ENCODE results near the gene IFNK.

The IFNK gene

DNA sequence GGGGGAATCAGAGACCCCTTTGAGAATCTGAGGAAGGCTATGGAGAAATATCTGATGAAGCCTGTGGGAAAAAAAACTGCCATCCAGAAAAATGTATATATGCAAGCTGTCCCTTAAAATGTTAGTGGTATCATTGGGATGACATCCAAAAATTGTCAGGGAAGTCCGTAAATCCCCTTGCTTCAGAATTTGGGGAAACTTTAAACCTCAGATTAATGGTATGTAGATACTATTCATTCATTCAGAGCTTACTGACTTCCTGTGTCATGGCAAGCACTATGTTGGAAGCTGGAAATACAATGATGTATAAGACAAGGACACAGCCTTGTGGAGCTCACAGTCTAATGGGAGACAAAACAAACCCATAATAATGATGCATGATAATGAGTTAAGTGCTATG, 16.4 kb downstream of the IFNK start:
- Histone ChIP-seq H3K9me3 (ENCODE audit: control insufficient read depth, low read length) (no peaks in the 10 kb centered on the region), H3K36me3 (ENCODE audit: control insufficient read depth, insufficient read depth, low read length, severe bottlenecking) (peaks cover 4% of the 10 kb centered on the region)
- no peak for DNase-seq (ENCODE audit: low read depth)

DNA sequence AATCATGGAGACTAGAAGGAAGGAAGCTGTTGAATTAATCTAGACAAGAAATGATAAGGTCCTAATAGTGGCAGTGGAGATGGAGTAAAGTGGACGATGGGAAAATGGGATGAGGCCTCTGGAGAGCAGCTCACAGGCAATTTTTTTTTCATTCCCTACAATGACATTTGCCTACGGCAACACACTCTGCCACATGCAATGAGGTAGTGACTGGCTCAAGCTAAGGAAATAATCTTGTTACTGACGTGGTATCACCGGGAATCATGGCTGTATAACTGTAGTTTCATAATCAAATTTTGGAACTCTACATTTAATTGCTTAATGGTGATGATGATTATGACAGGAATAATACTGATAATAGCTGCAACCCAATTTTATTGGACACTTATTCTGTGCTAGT, 17.6 kb downstream of the IFNK start:
- no peak for DNase-seq (ENCODE audit: low read depth)
- Histone ChIP-seq H3K9ac (ENCODE audit: low read length) (no peak overlapping the region), H3K36me3 (ENCODE audit: control insufficient read depth, insufficient read depth, low read length, severe bottlenecking) (peaks cover 8% of the 10 kb centered on the region), H3K9me3 (ENCODE audit: control insufficient read depth, low read length) (no peaks in the 10 kb centered on the region), H3K4me3 (ENCODE audit: low read length) (no peak overlapping the region), H3K27me3 (replicated peaks; ENCODE audit: control insufficient read depth, insufficient read depth, low read length) (no peaks in the 10 kb centered on the region), H3K4me1 (ENCODE audit: control insufficient read depth, insufficient read depth, low read length) (peaks cover 26% of the 10 kb centered on the region)

More for the DNA sequence above, 16.4 kb downstream of the IFNK start:
- Histone ChIP-seq H3K9ac (ENCODE audit: low read length) (no peak overlapping the region), H3K4me1 (ENCODE audit: control insufficient read depth, insufficient read depth, low read length) (peaks cover 26% of the 10 kb centered on the region), H3K4me3 (ENCODE audit: low read length) (no peak overlapping the region), H3K27me3 (replicated peaks; ENCODE audit: control insufficient read depth, insufficient read depth, low read length) (no peaks in the 10 kb centered on the region)

DNA sequence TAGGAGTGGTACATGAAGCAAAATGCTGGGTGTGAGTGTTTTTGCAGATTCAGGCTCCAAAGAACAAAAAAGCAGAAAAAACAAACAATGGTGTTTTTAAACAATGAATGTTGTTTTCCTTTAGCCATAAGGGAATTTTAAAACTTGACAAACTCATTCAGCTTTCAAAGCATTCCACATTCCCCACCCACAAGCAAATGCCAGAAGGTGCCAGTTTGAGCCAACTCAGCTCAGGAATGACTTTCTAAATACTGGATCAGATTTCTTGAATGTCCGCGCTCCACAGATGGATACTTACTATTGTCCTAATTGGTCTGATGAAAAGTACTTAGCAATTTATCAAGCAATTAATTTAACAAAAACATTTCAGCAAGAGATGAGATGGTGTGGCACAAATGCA, 18.4 kb downstream of the IFNK start:
- peaks cover 8% of the 10 kb centered on the region for H3K36me3 ChIP-seq (ENCODE audit: control insufficient read depth, insufficient read depth, low read length, severe bottlenecking)
- no peak overlapping the region for H3K4me3 ChIP-seq (ENCODE audit: low read length)
- DNase-seq (ENCODE audit: low read depth) = peak; percentile 65
- H3K27me3 ChIP-seq (replicated peaks; ENCODE audit: control insufficient read depth, insufficient read depth, low read length) = no peaks in the 10 kb centered on the region
- no peaks in the 10 kb centered on the region for H3K9me3 ChIP-seq (ENCODE audit: control insufficient read depth, low read length)
- peaks cover 27% of the 10 kb centered on the region for H3K4me1 ChIP-seq (ENCODE audit: control insufficient read depth, insufficient read depth, low read length)
- no peak overlapping the region for H3K9ac ChIP-seq (ENCODE audit: low read length)

DNA sequence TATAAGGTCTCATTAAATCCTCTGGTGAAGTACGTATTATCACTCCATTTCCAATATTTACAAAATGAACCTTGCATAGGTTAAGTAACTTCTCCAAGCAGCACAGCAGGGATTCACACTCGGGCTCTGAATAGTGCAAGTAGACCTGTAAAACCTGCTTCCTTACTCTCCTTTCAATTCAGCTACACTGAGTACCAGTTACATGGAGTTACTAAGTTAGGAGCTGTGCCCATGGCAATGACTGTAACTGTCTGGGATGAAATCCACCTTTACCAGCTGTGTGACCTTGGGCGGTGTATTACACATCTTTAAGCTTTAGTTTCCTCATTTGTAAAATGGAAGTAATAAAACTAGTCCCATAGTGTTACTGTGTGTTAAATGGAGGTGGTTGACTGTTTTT, 21.4 kb downstream of the IFNK start:
- Histone ChIP-seq H3K4me3 (ENCODE audit: low read length) (no peak overlapping the region), H3K27me3 (replicated peaks; ENCODE audit: control insufficient read depth, insufficient read depth, low read length) (no peaks in the 10 kb centered on the region), H3K36me3 (ENCODE audit: control insufficient read depth, insufficient read depth, low read length, severe bottlenecking) (peaks cover 8% of the 10 kb centered on the region), H3K9me3 (ENCODE audit: control insufficient read depth, low read length) (no peaks in the 10 kb centered on the region), H3K4me1 (ENCODE audit: control insufficient read depth, insufficient read depth, low read length) (peaks cover 21% of the 10 kb centered on the region), H3K9ac (ENCODE audit: low read length) (no peak overlapping the region)
- DNase-seq (ENCODE audit: low read depth) = no peak

DNA sequence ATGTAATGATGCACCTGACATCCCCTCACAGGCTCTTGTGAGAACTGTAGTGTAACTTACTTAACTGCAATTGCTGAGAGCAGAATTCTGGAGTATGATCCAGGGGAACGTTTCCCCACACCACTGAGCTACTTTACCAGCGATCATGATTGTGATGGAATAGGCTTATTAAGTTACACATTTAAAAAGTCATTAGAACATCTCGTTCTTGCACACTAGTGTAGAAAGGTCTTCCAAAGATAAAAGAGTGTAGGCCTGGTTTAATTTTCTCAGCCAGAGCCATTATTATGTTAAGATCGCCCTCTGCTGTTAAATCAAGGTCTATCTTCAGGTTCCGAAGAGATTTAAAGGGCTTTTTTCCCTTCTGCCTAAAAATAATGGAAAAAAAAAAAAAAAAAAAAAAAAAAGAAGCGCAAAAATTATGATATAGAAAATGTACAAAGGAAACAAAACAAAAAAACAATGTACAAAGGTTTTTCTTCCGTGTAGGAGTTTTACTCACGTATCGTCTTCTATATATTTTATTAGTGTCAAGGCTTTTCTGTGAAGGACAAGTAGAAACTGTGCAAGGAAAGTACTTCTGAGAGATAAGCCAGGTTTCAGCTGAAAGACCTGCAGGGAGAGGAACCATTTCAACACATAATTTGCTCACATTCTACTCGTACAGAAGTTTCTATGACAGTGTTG, 24.1 kb downstream of the IFNK start:
- H3K4me3 ChIP-seq (ENCODE audit: low read length) = no peak overlapping the region
- peak overlapping the region; percentile 42 for H3K9ac ChIP-seq (ENCODE audit: low read length)
- H3K9me3 ChIP-seq (ENCODE audit: control insufficient read depth, low read length) = no peaks in the 10 kb centered on the region
- H3K27me3 ChIP-seq (replicated peaks; ENCODE audit: control insufficient read depth, insufficient read depth, low read length) = no peaks in the 10 kb centered on the region
- H3K4me1 ChIP-seq (ENCODE audit: control insufficient read depth, insufficient read depth, low read length) = peaks cover 10% of the 10 kb centered on the region
- peaks cover 13% of the 10 kb centered on the region for H3K36me3 ChIP-seq (ENCODE audit: control insufficient read depth, insufficient read depth, low read length, severe bottlenecking)
- peak; percentile 85 for DNase-seq (ENCODE audit: low read depth)

DNA sequence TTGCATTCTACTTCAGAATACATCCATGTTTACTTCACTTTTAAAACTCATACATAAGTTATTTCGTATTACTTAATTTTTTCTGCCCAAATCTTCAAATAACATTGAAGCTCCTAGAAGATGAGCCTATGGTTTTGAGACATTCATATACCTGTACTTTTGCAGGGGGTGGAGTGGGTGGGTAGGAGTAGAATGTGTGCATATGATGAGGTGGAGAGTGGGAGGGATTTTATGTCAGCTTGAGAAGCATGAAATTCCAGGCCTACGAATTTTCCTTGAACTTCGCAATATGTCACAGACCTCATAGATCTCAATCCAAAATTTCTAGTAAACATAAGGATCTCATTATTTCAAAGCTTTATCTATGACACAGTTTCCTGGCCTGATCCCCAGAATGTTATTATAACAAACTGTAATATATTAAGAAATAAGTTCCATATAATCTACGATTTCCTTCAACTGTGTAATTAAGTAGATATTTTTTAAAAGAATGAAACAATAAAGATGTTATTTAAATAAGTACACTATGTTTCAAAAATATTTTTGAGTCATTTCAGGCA, 25.2 kb downstream of the IFNK start:
- Histone ChIP-seq H3K9ac (ENCODE audit: low read length) (no peak overlapping the region), H3K4me3 (ENCODE audit: low read length) (no peak overlapping the region), H3K9me3 (ENCODE audit: control insufficient read depth, low read length) (no peaks in the 10 kb centered on the region), H3K36me3 (ENCODE audit: control insufficient read depth, insufficient read depth, low read length, severe bottlenecking) (peaks cover 16% of the 10 kb centered on the region), H3K4me1 (ENCODE audit: control insufficient read depth, insufficient read depth, low read length) (peaks cover 10% of the 10 kb centered on the region), H3K27me3 (replicated peaks; ENCODE audit: control insufficient read depth, insufficient read depth, low read length) (no peaks in the 10 kb centered on the region)
- DNase-seq (ENCODE audit: low read depth) = peak; percentile 86

DNA sequence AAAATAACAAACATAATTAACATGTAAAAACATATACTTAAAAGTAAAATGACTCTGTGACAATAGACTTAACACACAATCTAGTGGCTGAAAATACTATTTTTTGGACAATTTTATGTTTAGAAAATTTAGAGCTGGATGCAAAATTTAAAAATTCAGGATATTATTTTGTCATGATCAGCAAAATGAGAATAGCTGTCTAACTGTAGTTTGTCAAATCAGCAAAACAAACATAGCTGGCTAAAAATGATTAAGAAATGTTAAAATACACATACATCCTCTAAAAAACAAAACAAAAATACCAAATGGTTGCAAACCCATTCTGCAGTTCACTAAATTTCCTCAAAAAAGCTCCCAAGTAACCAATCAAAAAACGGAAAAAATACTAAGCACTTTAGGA, 30.6 kb downstream of the IFNK start:
- no peak overlapping the region for H3K4me3 ChIP-seq (ENCODE audit: low read length)
- peaks cover 30% of the 10 kb centered on the region for H3K36me3 ChIP-seq (ENCODE audit: control insufficient read depth, insufficient read depth, low read length, severe bottlenecking)
- no peak overlapping the region for H3K9ac ChIP-seq (ENCODE audit: low read length)
- H3K9me3 ChIP-seq (ENCODE audit: control insufficient read depth, low read length) = no peaks in the 10 kb centered on the region
- no peaks in the 10 kb centered on the region for H3K4me1 ChIP-seq (ENCODE audit: control insufficient read depth, insufficient read depth, low read length)
- no peak for DNase-seq (ENCODE audit: low read depth)
- no peaks in the 10 kb centered on the region for H3K27me3 ChIP-seq (replicated peaks; ENCODE audit: control insufficient read depth, insufficient read depth, low read length)

DNA sequence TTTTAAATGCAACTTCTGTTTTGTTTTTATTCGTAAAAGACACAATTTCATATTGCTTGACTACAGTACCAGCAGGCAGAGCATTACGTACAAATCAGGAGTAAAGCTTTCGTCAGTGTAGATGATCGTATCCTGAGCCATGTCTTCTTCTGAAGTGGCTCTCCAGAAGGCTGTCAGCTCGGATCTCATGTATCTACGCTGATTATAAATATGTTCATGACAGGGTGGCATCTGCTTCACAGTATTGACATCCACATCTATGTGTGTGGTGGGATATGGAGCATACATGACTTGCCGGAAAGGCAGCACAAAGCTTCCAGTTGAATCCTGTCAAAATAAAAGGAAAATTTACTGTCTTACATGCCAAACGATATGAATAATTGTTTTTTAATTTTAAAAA, 32.4 kb downstream of the IFNK start:
- peaks cover 43% of the 10 kb centered on the region for H3K36me3 ChIP-seq (ENCODE audit: control insufficient read depth, insufficient read depth, low read length, severe bottlenecking)
- DNase-seq (ENCODE audit: low read depth) = no peak
- H3K4me3 ChIP-seq (ENCODE audit: low read length) = no peak overlapping the region
- no peaks in the 10 kb centered on the region for H3K27me3 ChIP-seq (replicated peaks; ENCODE audit: control insufficient read depth, insufficient read depth, low read length)
- no peaks in the 10 kb centered on the region for H3K4me1 ChIP-seq (ENCODE audit: control insufficient read depth, insufficient read depth, low read length)
- no peak overlapping the region for H3K9ac ChIP-seq (ENCODE audit: low read length)
- H3K9me3 ChIP-seq (ENCODE audit: control insufficient read depth, low read length) = no peaks in the 10 kb centered on the region

DNA sequence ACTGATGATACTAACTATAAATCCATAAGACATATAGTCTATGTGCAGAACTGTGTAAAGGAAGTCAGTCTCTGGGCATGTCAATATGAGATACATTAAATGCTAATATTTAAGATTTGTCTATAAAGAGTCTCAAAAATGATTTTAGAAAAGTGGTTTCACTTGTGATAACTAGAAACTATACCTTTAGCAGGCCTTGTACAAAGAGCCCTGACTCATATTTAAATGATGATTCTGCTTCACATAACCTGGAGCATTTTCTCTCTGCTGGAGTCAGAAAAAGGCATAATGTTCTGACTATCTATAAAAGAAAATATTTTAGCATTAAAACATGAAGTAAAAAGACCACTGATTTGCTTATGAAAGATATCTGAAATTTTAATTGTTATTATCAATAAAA, 34.2 kb downstream of the IFNK start:
- Histone ChIP-seq H3K36me3 (ENCODE audit: control insufficient read depth, insufficient read depth, low read length, severe bottlenecking) (peaks cover 51% of the 10 kb centered on the region), H3K9me3 (ENCODE audit: control insufficient read depth, low read length) (no peaks in the 10 kb centered on the region), H3K4me3 (ENCODE audit: low read length) (no peak overlapping the region), H3K4me1 (ENCODE audit: control insufficient read depth, insufficient read depth, low read length) (no peaks in the 10 kb centered on the region), H3K27me3 (replicated peaks; ENCODE audit: control insufficient read depth, insufficient read depth, low read length) (no peaks in the 10 kb centered on the region), H3K9ac (ENCODE audit: low read length) (no peak overlapping the region)
- no peak for DNase-seq (ENCODE audit: low read depth)

DNA sequence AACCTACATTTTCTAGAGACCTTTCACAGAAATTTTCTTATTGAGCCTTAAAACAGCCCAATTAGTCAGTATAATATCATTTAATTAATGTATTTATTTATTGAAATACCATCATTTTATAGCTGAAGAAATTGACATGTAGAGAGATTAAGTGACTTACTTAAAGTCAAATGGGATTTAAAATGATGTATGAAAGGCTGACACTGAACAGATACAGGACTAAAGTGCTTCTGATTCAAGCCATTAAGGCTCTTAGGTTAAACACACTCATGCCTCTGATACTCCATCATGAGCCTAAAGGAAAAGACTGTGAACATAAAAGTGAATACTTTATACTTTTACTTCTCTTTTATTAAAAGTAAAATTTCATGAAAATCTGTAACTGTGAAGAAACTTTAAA, 36.4 kb downstream of the IFNK start:
- Histone ChIP-seq H3K9ac (ENCODE audit: low read length) (no peak overlapping the region), H3K4me3 (ENCODE audit: low read length) (no peak overlapping the region), H3K9me3 (ENCODE audit: control insufficient read depth, low read length) (no peaks in the 10 kb centered on the region), H3K4me1 (ENCODE audit: control insufficient read depth, insufficient read depth, low read length) (peaks cover 2% of the 10 kb centered on the region), H3K27me3 (replicated peaks; ENCODE audit: control insufficient read depth, insufficient read depth, low read length) (no peaks in the 10 kb centered on the region), H3K36me3 (ENCODE audit: control insufficient read depth, insufficient read depth, low read length, severe bottlenecking) (peaks cover 38% of the 10 kb centered on the region)
- no peak for DNase-seq (ENCODE audit: low read depth)

DNA sequence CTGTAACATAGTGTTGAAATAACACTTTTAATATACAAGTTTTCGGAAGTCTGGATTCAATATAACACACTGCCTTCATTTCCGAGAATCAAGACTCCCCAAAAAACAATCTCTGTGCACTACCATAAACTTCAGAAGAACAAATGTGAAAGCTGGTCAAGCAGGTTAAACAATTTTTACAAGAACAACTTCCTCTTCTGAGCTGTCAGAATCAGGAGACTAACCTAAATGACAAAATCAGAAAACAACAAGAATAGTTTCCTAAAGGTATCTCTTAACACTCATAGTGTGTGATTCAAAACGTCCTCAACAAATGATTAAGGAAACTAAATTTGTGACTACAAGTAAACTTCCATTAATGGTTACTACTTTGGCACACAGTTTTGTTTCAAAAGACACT, 37.6 kb downstream of the IFNK start:
- Histone ChIP-seq H3K4me3 (ENCODE audit: low read length) (no peak overlapping the region), H3K36me3 (ENCODE audit: control insufficient read depth, insufficient read depth, low read length, severe bottlenecking) (peaks cover 34% of the 10 kb centered on the region), H3K9me3 (ENCODE audit: control insufficient read depth, low read length) (no peaks in the 10 kb centered on the region), H3K4me1 (ENCODE audit: control insufficient read depth, insufficient read depth, low read length) (peaks cover 14% of the 10 kb centered on the region), H3K9ac (ENCODE audit: low read length) (no peak overlapping the region), H3K27me3 (replicated peaks; ENCODE audit: control insufficient read depth, insufficient read depth, low read length) (no peaks in the 10 kb centered on the region)
- DNase-seq (ENCODE audit: low read depth) = no peak
